ENCODE measurements around the gene CCDC51. TPM values are rescaled to one million over a fixed set of nuclear protein-coding genes. Genes with fewer than 3 reads are reported as not detected.
A peak's percentile ranks its signal among the peaks of the same experiment; 100 is the strongest.
"Not testable (repeated sequence)": the region's sequence is repeated elsewhere in the genome, so short reads cannot be mapped to it uniquely, and the experiment has no call there.

The CCDC51 gene
- total and polyA plus RNA-seq, 5 donors from 2014 or later: 4.6 to 13.7 (median 9.1) TPM

GRCh38 chr3:48465531-48466378, 25.8 kb upstream of the CCDC51 start:
- H3K27ac ChIP-seq (ENCODE audit: insufficient read depth, low read length, poor library complexity, severe bottlenecking): peak overlapping the region; percentile 94
- Mint-ChIP-seq H3K9me3 (no peaks in the 10 kb centered on the region), H3K27ac (peak overlapping the region; percentile 90 to 97 (median 96)), H3K4me3 (peak overlapping the region; percentile 90 to 98 (median 95)), H3K4me1 (peaks cover 0 to 57% (median 30%) of the 10 kb centered on the region in 4 donors), H3K27me3 (no peaks in the 10 kb centered on the region), H3K36me3 (peaks cover 19% of the 10 kb centered on the region)
- H3K9me3 ChIP-seq (ENCODE audit: control insufficient read depth in 2 of 2, low read length in 2 of 2): no peaks in the 10 kb centered on the region
- H3K27me3 ChIP-seq (ENCODE audit: control insufficient read depth, insufficient read depth, low read length): no peaks in the 10 kb centered on the region
- peaks cover 58% of the 10 kb centered on the region for H3K4me1 ChIP-seq (ENCODE audit: control insufficient read depth, insufficient read depth, low read length, poor library complexity, severe bottlenecking)
- ATAC-seq (ENCODE audit: low read depth in 2 of 2): peak; percentile 93
- H3K4me3 ChIP-seq (ENCODE audit: low read depth, low read length): peak overlapping the region; percentile 78
- peaks cover 37% of the 10 kb centered on the region for H3K36me3 ChIP-seq (ENCODE audit: control insufficient read depth, insufficient read depth, low read length)
- peak; percentile 64 to 89 (median 77) for DNase-seq

GRCh38 chr3:48465237-48465530, 25.3 kb upstream of the CCDC51 start:
- peak overlapping the region; percentile 90 to 98 (median 95) for H3K4me3 Mint-ChIP-seq
- H3K4me3 ChIP-seq (ENCODE audit: low read depth, low read length): no peak overlapping the region
- no peaks in the 10 kb centered on the region for H3K9me3 ChIP-seq (ENCODE audit: control insufficient read depth in 2 of 2, low read length in 2 of 2)
- DNase-seq (no peak), ATAC-seq (ENCODE audit: low read depth in 2 of 2) (no peak)
- H3K27ac Mint-ChIP-seq: peak overlapping the region; percentile 90 to 97 (median 96)
- H3K27me3 Mint-ChIP-seq: no peaks in the 10 kb centered on the region
- H3K4me1 Mint-ChIP-seq: peaks cover 0 to 53% (median 30%) of the 10 kb centered on the region in 4 donors
- peaks cover 20% of the 10 kb centered on the region for H3K36me3 Mint-ChIP-seq
- H3K9me3 Mint-ChIP-seq: no peaks in the 10 kb centered on the region
- H3K4me1 ChIP-seq (ENCODE audit: control insufficient read depth, insufficient read depth, low read length, poor library complexity, severe bottlenecking): peaks cover 52% of the 10 kb centered on the region
- H3K36me3 ChIP-seq (ENCODE audit: control insufficient read depth, insufficient read depth, low read length): peaks cover 42% of the 10 kb centered on the region
- no peaks in the 10 kb centered on the region for H3K27me3 ChIP-seq (ENCODE audit: control insufficient read depth, insufficient read depth, low read length)
- peak overlapping the region; percentile 94 for H3K27ac ChIP-seq (ENCODE audit: insufficient read depth, low read length, poor library complexity, severe bottlenecking)

- H3K27ac ChIP-seq (ENCODE audit: insufficient read depth, low read length, poor library complexity, severe bottlenecking): peak overlapping the region; percentile 94
- H3K36me3 ChIP-seq (ENCODE audit: control insufficient read depth, insufficient read depth, low read length): peaks cover 44% of the 10 kb centered on the region
- no peaks in the 10 kb centered on the region for H3K9me3 Mint-ChIP-seq
- peaks cover 16% of the 10 kb centered on the region for H3K36me3 Mint-ChIP-seq
- H3K4me3 Mint-ChIP-seq: peak overlapping the region in 3 of 4 donors; percentile 95 to 98 (median 95)
- no peak overlapping the region for H3K4me3 ChIP-seq (ENCODE audit: low read depth, low read length)
- H3K9me3 ChIP-seq (ENCODE audit: control insufficient read depth in 2 of 2, low read length in 2 of 2): no peaks in the 10 kb centered on the region
- H3K4me1 ChIP-seq (ENCODE audit: control insufficient read depth, insufficient read depth, low read length, poor library complexity, severe bottlenecking): peaks cover 48% of the 10 kb centered on the region
- H3K27me3 Mint-ChIP-seq: no peaks in the 10 kb centered on the region
- H3K27ac Mint-ChIP-seq: peak overlapping the region in 1 of 3 donors; percentile 90
- H3K27me3 ChIP-seq (ENCODE audit: control insufficient read depth, insufficient read depth, low read length): no peaks in the 10 kb centered on the region
- DNase-seq (no peak), ATAC-seq (ENCODE audit: low read depth in 2 of 2) (no peak)
- peaks cover 0 to 49% (median 27%) of the 10 kb centered on the region in 4 donors for H3K4me1 Mint-ChIP-seq
Observed at GRCh38 chr3:48464713-48465221, 24.8 kb upstream of the CCDC51 start.

GRCh38 chr3:48463703-48464102, 23.8 kb upstream of the CCDC51 start:
- no peak overlapping the region for H3K4me3 ChIP-seq (ENCODE audit: low read depth, low read length)
- Mint-ChIP-seq H3K27ac (no peak overlapping the region), H3K9me3 (no peaks in the 10 kb centered on the region), H3K36me3 (peaks cover 11% of the 10 kb centered on the region), H3K4me3 (peak overlapping the region in 3 of 4 donors; percentile 36 to 95 (median 43)), H3K4me1 (peaks cover 0 to 38% (median 21%) of the 10 kb centered on the region in 4 donors), H3K27me3 (no peaks in the 10 kb centered on the region)
- DNase-seq: no peak
- no peaks in the 10 kb centered on the region for H3K9me3 ChIP-seq (ENCODE audit: control insufficient read depth in 2 of 2, low read length in 2 of 2)
- peaks cover 37% of the 10 kb centered on the region for H3K4me1 ChIP-seq (ENCODE audit: control insufficient read depth, insufficient read depth, low read length, poor library complexity, severe bottlenecking)
- H3K36me3 ChIP-seq (ENCODE audit: control insufficient read depth, insufficient read depth, low read length): peaks cover 45% of the 10 kb centered on the region
- no peak for ATAC-seq (ENCODE audit: low read depth in 2 of 2)
- no peak overlapping the region for H3K27ac ChIP-seq (ENCODE audit: insufficient read depth, low read length, poor library complexity, severe bottlenecking)
- no peaks in the 10 kb centered on the region for H3K27me3 ChIP-seq (ENCODE audit: control insufficient read depth, insufficient read depth, low read length)

- not testable (repeated sequence) for H3K27ac Mint-ChIP-seq, H3K9me3 Mint-ChIP-seq
Observed at GRCh38 chr3:48461767-48462166, 21.8 kb upstream of the CCDC51 start.

GRCh38 chr3:48460517-48460902, 20.6 kb upstream of the CCDC51 start:
- H3K27ac ChIP-seq (ENCODE audit: insufficient read depth, low read length, poor library complexity, severe bottlenecking): no peak overlapping the region
- peaks cover 44% of the 10 kb centered on the region for H3K36me3 ChIP-seq (ENCODE audit: control insufficient read depth, insufficient read depth, low read length)
- Mint-ChIP-seq H3K4me1 (peaks cover 0 to 7% (median 3%) of the 10 kb centered on the region in 4 donors), H3K36me3 (peaks cover 6% of the 10 kb centered on the region), H3K27me3 (no peaks in the 10 kb centered on the region), H3K4me3 (peak overlapping the region in 1 of 4 donors; percentile 85), H3K9me3 (no peaks in the 10 kb centered on the region), H3K27ac (peak overlapping the region in 1 of 3 donors; percentile 85)
- H3K4me1 ChIP-seq (ENCODE audit: control insufficient read depth, insufficient read depth, low read length, poor library complexity, severe bottlenecking): peaks cover 5% of the 10 kb centered on the region
- H3K27me3 ChIP-seq (ENCODE audit: control insufficient read depth, insufficient read depth, low read length): no peaks in the 10 kb centered on the region
- DNase-seq (no peak), ATAC-seq (ENCODE audit: low read depth in 2 of 2) (no peak)
- no peak overlapping the region for H3K4me3 ChIP-seq (ENCODE audit: low read depth, low read length)
- H3K9me3 ChIP-seq (ENCODE audit: control insufficient read depth in 2 of 2, low read length in 2 of 2): no peaks in the 10 kb centered on the region

More at GRCh38 chr3:48461767-48462166, 21.8 kb upstream of the CCDC51 start:
- H3K36me3 Mint-ChIP-seq; H3K4me3 Mint-ChIP-seq; H3K27me3 Mint-ChIP-seq; H3K4me3 ChIP-seq (ENCODE audit: low read depth, low read length); ATAC-seq (ENCODE audit: low read depth in 2 of 2); H3K27me3 ChIP-seq (ENCODE audit: control insufficient read depth, insufficient read depth, low read length); H3K27ac ChIP-seq (ENCODE audit: insufficient read depth, low read length, poor library complexity, severe bottlenecking); H3K9me3 ChIP-seq (ENCODE audit: control insufficient read depth in 2 of 2, low read length in 2 of 2); DNase-seq: not testable (repeated sequence)
- Histone ChIP-seq H3K36me3 (ENCODE audit: control insufficient read depth, insufficient read depth, low read length) (peaks cover 38% of the 10 kb centered on the region), H3K4me1 (ENCODE audit: control insufficient read depth, insufficient read depth, low read length, poor library complexity, severe bottlenecking) (peaks cover 18% of the 10 kb centered on the region)
- H3K4me1 Mint-ChIP-seq: peaks cover 0 to 19% (median 9%) of the 10 kb centered on the region in 4 donors

GRCh38 chr3:48459773-48460516, 20.0 kb upstream of the CCDC51 start:
- no peak overlapping the region for H3K4me3 Mint-ChIP-seq
- ATAC-seq (ENCODE audit: low read depth in 2 of 2): no peak
- H3K36me3 Mint-ChIP-seq: peaks cover 10% of the 10 kb centered on the region
- Histone ChIP-seq H3K36me3 (ENCODE audit: control insufficient read depth, insufficient read depth, low read length) (peaks cover 46% of the 10 kb centered on the region), H3K4me3 (ENCODE audit: low read depth, low read length) (no peak overlapping the region), H3K4me1 (ENCODE audit: control insufficient read depth, insufficient read depth, low read length, poor library complexity, severe bottlenecking) (no peaks in the 10 kb centered on the region), H3K27ac (ENCODE audit: insufficient read depth, low read length, poor library complexity, severe bottlenecking) (no peak overlapping the region), H3K9me3 (ENCODE audit: control insufficient read depth in 2 of 2, low read length in 2 of 2) (no peaks in the 10 kb centered on the region), H3K27me3 (ENCODE audit: control insufficient read depth, insufficient read depth, low read length) (no peaks in the 10 kb centered on the region)
- no peak for DNase-seq
- peaks cover 0 to 2% (median 1%) of the 10 kb centered on the region in 4 donors for H3K4me1 Mint-ChIP-seq
- H3K27ac Mint-ChIP-seq: no peak overlapping the region
- no peaks in the 10 kb centered on the region for H3K9me3 Mint-ChIP-seq
- H3K27me3 Mint-ChIP-seq: no peaks in the 10 kb centered on the region

All from CD4-positive, CD25-positive, alpha-beta regulatory T cell (primary cell).